HepG2 (cell line): Measurements from ENCODE around the gene CTSA. TPM values are rescaled to one million over a fixed set of nuclear protein-coding genes. Genes with fewer than 3 reads are reported as not detected.

Experiments
- CEBPB ChIP-seq: IDR thresholded peaks from 2 replicates; pipeline ENCODE4 v1.6.1; 2011; ENCODE audit warnings: low read depth, low read length, improper control_type of control experiment, borderline replicate concordance
- EEA1 ChIP-seq: sonication (generic); formaldehyde crosslinking; IDR thresholded peaks from 2 replicates; pipeline ENCODE4 v1.5.1; 2020; ENCODE audit warnings: mild to moderate bottlenecking, missing genetic modification reagents, borderline replicate concordance
- FIP1L1 ChIP-seq: fragments of 200-400 bp; formaldehyde crosslinking; IDR thresholded peaks from 2 replicates; pipeline ENCODE4 v1.6.1; 2018; ENCODE audit warnings: low read depth, mild to moderate bottlenecking, low read length, moderate library complexity, borderline replicate concordance; ENCODE audit not compliant: insufficient read depth
- FOXO1 ChIP-seq: sonication (generic); formaldehyde crosslinking; IDR thresholded peaks from 2 replicates; pipeline ENCODE4 v1.4.0; 2020; ENCODE audit warnings: missing genetic modification reagents
- HNF4G ChIP-seq, 2 experiments: sonication (generic) in 1 of 2; formaldehyde crosslinking in 1 of 2; IDR thresholded peaks; 2 replicates each; pipeline versions ENCODE4 v1.4.0 to v1.6.1; 2011 to 2020; ENCODE audit warnings: borderline replicate concordance in 2 of 2, low read depth in 2 of 2, mild to moderate bottlenecking in 2 of 2, low read length in 1 of 2, missing genetic modification reagents in 1 of 2, moderate library complexity in 1 of 2
- KLF11 ChIP-seq: IDR thresholded peaks from 2 replicates; pipeline ENCODE4 v1.6.1; 2016; ENCODE audit warnings: missing compliant biosample characterization
- KLF9 ChIP-seq: IDR thresholded peaks from 2 replicates; pipeline ENCODE4 v1.6.1; 2016; ENCODE audit warnings: low read depth
- ZNF253 ChIP-seq: sonication (generic); formaldehyde crosslinking; IDR thresholded peaks from 2 replicates; pipeline ENCODE4 v1.8.0; 2022; ENCODE audit warnings: mild to moderate bottlenecking, missing genetic modification reagents, borderline replicate concordance
- ZNF296 ChIP-seq: sonication (generic); formaldehyde crosslinking; conservative IDR thresholded peaks from 2 replicates; pipeline ENCODE4 v1.5.0; 2020; ENCODE audit warnings: mild to moderate bottlenecking, missing genetic modification reagents
- ZNF335 ChIP-seq: sonication (generic); formaldehyde crosslinking; IDR thresholded peaks from 2 replicates; pipeline ENCODE4 v1.4.0; 2020; ENCODE audit warnings: missing genetic modification reagents
- ZNF788 ChIP-seq: sonication (generic); formaldehyde crosslinking; IDR thresholded peaks from 2 replicates; pipeline ENCODE4 v1.5.0; 2020; ENCODE audit warnings: mild to moderate bottlenecking, missing genetic modification reagents, borderline replicate concordance
- ZNF83 ChIP-seq: sonication (generic); formaldehyde crosslinking; IDR thresholded peaks from 2 replicates; pipeline ENCODE4 v1.4.0; 2020; ENCODE audit warnings: missing genetic modification reagents, mild to moderate bottlenecking, borderline replicate concordance
- polyA plus RNA-seq, 8 experiments: library from polyadenylated mRNA; depleted of rRNA in 3 of 8; stranded (reverse) in 7 of 8; unstranded in 1 of 8; fragments of >200 nt; fragmentation: Illumina TruSeq in 4 of 8; extraction: Trizol in 4 of 8; gene quantifications; 2 replicates each; pipeline versions ENCODE4 v1.2.1 to v1.2.3, GENCODE V29; 2011 to 2016; ENCODE audit warnings: low read depth in 4 of 8, missing spikeins in 1 of 8, mixed read lengths in 1 of 8; ENCODE audit not compliant: insufficient read depth in 1 of 8
- total RNA-seq, 5 experiments: library from RNA; depleted of rRNA; stranded (reverse); fragments of >200 nt; fragmentation: Illumina TruSeq; extraction: Trizol; gene quantifications; 2 replicates each; pipeline ENCODE4 v1.2.3, GENCODE V29; 2016; ENCODE audit warnings: low read depth in 1 of 5
- TF ChIP-seq, protein P1 (sequence below): sonication (generic); formaldehyde crosslinking; IDR thresholded peaks from 2 replicates; pipeline ENCODE4 v1.4.0; 2020; ENCODE audit warnings: missing genetic modification reagents
- TF ChIP-seq, protein P2 (sequence below): sonication (generic); formaldehyde crosslinking; IDR thresholded peaks from 2 replicates; pipeline ENCODE4 v1.4.0; 2020; ENCODE audit warnings: mild to moderate bottlenecking, missing genetic modification reagents
- TF ChIP-seq, protein P3 (sequence below): sonication (generic); formaldehyde crosslinking; IDR thresholded peaks from 2 replicates; pipeline ENCODE4 v1.9.0; 2022; ENCODE audit warnings: low read depth, missing genetic modification reagents
- TF ChIP-seq, protein P4 (sequence below): sonication (generic); formaldehyde crosslinking; IDR thresholded peaks from 2 replicates; pipeline ENCODE4 v1.8.1; 2023; ENCODE audit warnings: mild to moderate bottlenecking, missing genetic modification reagents
- TF ChIP-seq, protein P5 (sequence below): sonication (generic); formaldehyde crosslinking; IDR thresholded peaks from 2 replicates; pipeline ENCODE4 v1.5.0; 2020; ENCODE audit warnings: missing genetic modification reagents

The CTSA gene
- total and polyA plus RNA-seq, 2 of the 13 experiments (the other 11 are each of a cell fraction or from before 2014, with no cell fraction given): 202 to 231 TPM

DNA sequence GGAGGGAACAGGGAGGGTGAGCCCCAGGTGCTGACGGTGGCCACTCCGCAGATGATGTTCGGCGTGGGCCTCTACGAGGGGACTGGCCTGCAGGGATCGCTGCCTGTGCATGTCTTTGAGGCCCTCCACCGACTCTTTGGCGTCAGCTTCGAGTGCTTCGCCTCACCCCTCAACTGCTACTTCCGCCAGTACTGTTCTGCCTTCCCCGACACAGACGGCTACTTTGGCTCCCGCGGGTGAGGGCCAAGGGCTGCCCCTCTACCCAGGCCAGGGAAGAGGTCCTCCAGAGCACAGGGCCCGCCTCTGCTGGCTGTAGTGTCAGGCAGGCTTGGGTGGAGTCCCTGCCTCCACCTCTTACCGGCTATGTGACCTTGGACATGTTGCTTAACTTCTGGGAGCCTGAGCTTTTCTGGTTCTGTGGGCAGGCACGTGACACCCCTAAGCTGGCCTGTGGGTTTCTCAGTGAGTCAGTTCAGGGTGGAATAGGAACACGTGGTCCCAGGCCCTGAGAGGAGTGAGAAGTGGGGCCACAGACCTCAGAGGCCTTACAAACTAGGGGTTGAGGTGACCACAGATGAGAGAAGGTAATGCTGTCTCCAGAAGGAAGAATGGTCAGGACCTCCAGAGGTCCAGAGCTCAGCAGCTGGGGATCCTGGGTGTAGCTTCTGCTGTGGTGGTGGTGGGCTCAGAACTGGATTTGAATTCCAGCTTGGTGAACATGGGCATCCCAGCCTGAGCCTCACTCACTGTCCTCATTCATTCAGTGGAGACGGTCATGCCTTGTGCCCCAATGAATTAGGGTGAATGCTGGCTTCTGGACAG is 55.2 kb downstream of the CTSA start (continued):
- TF ChIP-seq, protein P1, sequence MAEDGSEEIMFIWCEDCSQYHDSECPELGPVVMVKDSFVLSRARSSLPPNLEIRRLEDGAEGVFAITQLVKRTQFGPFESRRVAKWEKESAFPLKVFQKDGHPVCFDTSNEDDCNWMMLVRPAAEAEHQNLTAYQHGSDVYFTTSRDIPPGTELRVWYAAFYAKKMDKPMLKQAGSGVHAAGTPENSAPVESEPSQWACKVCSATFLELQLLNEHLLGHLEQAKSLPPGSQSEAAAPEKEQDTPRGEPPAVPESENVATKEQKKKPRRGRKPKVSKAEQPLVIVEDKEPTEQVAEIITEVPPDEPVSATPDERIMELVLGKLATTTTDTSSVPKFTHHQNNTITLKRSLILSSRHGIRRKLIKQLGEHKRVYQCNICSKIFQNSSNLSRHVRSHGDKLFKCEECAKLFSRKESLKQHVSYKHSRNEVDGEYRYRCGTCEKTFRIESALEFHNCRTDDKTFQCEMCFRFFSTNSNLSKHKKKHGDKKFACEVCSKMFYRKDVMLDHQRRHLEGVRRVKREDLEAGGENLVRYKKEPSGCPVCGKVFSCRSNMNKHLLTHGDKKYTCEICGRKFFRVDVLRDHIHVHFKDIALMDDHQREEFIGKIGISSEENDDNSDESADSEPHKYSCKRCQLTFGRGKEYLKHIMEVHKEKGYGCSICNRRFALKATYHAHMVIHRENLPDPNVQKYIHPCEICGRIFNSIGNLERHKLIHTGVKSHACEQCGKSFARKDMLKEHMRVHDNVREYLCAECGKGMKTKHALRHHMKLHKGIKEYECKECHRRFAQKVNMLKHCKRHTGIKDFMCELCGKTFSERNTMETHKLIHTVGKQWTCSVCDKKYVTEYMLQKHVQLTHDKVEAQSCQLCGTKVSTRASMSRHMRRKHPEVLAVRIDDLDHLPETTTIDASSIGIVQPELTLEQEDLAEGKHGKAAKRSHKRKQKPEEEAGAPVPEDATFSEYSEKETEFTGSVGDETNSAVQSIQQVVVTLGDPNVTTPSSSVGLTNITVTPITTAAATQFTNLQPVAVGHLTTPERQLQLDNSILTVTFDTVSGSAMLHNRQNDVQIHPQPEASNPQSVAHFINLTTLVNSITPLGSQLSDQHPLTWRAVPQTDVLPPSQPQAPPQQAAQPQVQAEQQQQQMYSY (CRISPR knock-in tag): no peak
- peak; percentile 22; the same call in 1 of the 2 replicates for TF ChIP-seq HNF4G (IDR thresholded peaks at IDR 0.05; ENCODE audit: borderline replicate concordance, low read depth, low read length)
- 0 out of 2 replicates have a peak, but pooled peaks have one; percentile 27 for TF ChIP-seq HNF4G (CRISPR knock-in tag; IDR thresholded peaks at IDR 0.05; ENCODE audit: borderline replicate concordance, low read depth)
- TF ChIP-seq FOXO1: peak; percentile 77
- no peak for TF ChIP-seq FIP1L1
- TF ChIP-seq, protein P2, sequence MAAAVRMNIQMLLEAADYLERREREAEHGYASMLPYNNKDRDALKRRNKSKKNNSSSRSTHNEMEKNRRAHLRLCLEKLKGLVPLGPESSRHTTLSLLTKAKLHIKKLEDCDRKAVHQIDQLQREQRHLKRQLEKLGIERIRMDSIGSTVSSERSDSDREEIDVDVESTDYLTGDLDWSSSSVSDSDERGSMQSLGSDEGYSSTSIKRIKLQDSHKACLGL (CRISPR knock-in tag): peak; percentile 62
- TF ChIP-seq KLF11 (CRISPR knock-in tag): peak; percentile 97
- TF ChIP-seq ZNF253 (CRISPR knock-in tag): 0 out of 2 replicates have a peak, but pooled peaks have one; percentile 23
- TF ChIP-seq EEA1 (CRISPR knock-in tag): peak; percentile 73; the same call in 1 of the 2 replicates
- peak; percentile 100 for TF ChIP-seq CEBPB
- peak; percentile 94 for TF ChIP-seq KLF9
- no peak for TF ChIP-seq ZNF83 (CRISPR knock-in tag)
- peak; percentile 55; the same call in 1 of the 2 replicates for TF ChIP-seq ZNF296 (CRISPR knock-in tag)
- TF ChIP-seq, protein P3, sequence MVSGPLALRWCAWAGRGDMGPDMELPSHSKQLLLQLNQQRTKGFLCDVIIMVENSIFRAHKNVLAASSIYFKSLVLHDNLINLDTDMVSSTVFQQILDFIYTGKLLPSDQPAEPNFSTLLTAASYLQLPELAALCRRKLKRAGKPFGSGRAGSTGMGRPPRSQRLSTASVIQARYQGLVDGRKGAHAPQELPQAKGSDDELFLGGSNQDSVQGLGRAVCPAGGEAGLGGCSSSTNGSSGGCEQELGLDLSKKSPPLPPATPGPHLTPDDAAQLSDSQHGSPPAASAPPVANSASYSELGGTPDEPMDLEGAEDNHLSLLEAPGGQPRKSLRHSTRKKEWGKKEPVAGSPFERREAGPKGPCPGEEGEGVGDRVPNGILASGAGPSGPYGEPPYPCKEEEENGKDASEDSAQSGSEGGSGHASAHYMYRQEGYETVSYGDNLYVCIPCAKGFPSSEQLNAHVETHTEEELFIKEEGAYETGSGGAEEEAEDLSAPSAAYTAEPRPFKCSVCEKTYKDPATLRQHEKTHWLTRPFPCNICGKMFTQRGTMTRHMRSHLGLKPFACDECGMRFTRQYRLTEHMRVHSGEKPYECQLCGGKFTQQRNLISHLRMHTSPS (CRISPR knock-in tag): peak; percentile 57
- TF ChIP-seq, protein P4, sequence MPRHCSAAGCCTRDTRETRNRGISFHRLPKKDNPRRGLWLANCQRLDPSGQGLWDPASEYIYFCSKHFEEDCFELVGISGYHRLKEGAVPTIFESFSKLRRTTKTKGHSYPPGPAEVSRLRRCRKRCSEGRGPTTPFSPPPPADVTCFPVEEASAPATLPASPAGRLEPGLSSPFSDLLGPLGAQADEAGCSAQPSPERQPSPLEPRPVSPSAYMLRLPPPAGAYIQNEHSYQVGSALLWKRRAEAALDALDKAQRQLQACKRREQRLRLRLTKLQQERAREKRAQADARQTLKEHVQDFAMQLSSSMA (CRISPR knock-in tag): peak; percentile 45
- TF ChIP-seq ZNF335 (CRISPR knock-in tag): peak; percentile 97
- peak; percentile 96; the same call in 1 of the 2 replicates for TF ChIP-seq ZNF788
- TF ChIP-seq, protein P5, sequence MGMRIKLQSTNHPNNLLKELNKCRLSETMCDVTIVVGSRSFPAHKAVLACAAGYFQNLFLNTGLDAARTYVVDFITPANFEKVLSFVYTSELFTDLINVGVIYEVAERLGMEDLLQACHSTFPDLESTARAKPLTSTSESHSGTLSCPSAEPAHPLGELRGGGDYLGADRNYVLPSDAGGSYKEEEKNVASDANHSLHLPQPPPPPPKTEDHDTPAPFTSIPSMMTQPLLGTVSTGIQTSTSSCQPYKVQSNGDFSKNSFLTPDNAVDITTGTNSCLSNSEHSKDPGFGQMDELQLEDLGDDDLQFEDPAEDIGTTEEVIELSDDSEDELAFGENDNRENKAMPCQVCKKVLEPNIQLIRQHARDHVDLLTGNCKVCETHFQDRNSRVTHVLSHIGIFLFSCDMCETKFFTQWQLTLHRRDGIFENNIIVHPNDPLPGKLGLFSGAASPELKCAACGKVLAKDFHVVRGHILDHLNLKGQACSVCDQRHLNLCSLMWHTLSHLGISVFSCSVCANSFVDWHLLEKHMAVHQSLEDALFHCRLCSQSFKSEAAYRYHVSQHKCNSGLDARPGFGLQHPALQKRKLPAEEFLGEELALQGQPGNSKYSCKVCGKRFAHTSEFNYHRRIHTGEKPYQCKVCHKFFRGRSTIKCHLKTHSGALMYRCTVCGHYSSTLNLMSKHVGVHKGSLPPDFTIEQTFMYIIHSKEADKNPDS: no peak
